HEK293 (cell line): Measurements from ENCODE around the gene NOD2.

Source experiments
- CTCF ChIA-PET: fragments of 350-600 bp; formaldehyde crosslinking; extraction: SDS; loops from one replicate; lab custom pipeline; 2021; ENCODE audit warnings: antibody characterized with exemption; lab: Yijun Ruan, JAX
- POLR2A ChIA-PET: fragments of 300-600 bp; formaldehyde crosslinking; extraction: SDS; loops from one replicate; lab custom pipeline; 2020; ENCODE audit warnings: antibody characterized with exemption, inconsistent platforms; lab: Yijun Ruan, JAX
- H3K27ac ChIP-seq: fragments of 200-500 bp; sonication (Bioruptor generic); 2 replicates; pipeline ENCODE4 v1.5.1; 2014; ENCODE audit warnings: low read depth, low read length, control low read depth, inconsistent platforms; ENCODE audit errors: extremely low read depth
- H3K36me3 ChIP-seq, 2 experiments: fragments of 200-500 bp in 1 of 2; sonication (Bioruptor generic) in 1 of 2; 1 replicate in 1 of 2; 2 replicates in 1 of 2; pipeline ENCODE4 v1.5.1; 2014 to 2017; ENCODE audit warnings: inconsistent platforms in 2 of 2, low read length in 2 of 2; ENCODE audit not compliant: control insufficient read depth in 2 of 2, insufficient read depth in 1 of 2
- H3K4me1 ChIP-seq: fragments of 200-500 bp; sonication (Bioruptor generic); 2 replicates; pipeline ENCODE4 v1.5.1; 2014; ENCODE audit warnings: mild to moderate bottlenecking, low read length, inconsistent platforms; ENCODE audit not compliant: control insufficient read depth, insufficient read depth
- H3K4me3 ChIP-seq: 2 replicates; pipeline ENCODE4 v1.5.1; 2011; ENCODE audit warnings: low read depth, mild to moderate bottlenecking, control low read depth, low read length, moderate library complexity
- H3K9me3 ChIP-seq: fragments of 200-500 bp; sonication (Bioruptor generic); 2 replicates; pipeline ENCODE4 v1.5.1; 2014; ENCODE audit warnings: low read depth, low read length, inconsistent platforms; ENCODE audit not compliant: control insufficient read depth, insufficient read depth
- BCL6B ChIP-seq: fragments of 450-650 bp; formaldehyde crosslinking; IDR thresholded peaks from 2 replicates; pipeline ENCODE4 v1.5.1; 2017; ENCODE audit warnings: missing biosample characterization, missing genetic modification characterization
- IKZF3 ChIP-seq: fragments of 450-650 bp; IDR thresholded peaks from 2 replicates; pipeline ENCODE4 v1.5.0; 2018; ENCODE audit warnings: missing biosample characterization, mild to moderate bottlenecking, missing genetic modification characterization, moderate library complexity
- MYNN ChIP-seq: fragments of 450-650 bp; formaldehyde crosslinking; IDR thresholded peaks from 2 replicates; pipeline ENCODE4 v1.5.1; 2016; ENCODE audit warnings: missing biosample characterization, missing genetic modification characterization, borderline replicate concordance
- MZF1 ChIP-seq: fragments of 450-650 bp; formaldehyde crosslinking; IDR thresholded peaks from 2 replicates; pipeline ENCODE4 v1.5.1; 2017; ENCODE audit warnings: missing biosample characterization, missing genetic modification characterization, borderline replicate concordance
- RBAK ChIP-seq: fragments of 450-650 bp; formaldehyde crosslinking; IDR thresholded peaks from 2 replicates; pipeline ENCODE4 v1.5.1; 2016; ENCODE audit warnings: missing biosample characterization, missing genetic modification characterization
- TRIM28 ChIP-seq: IDR thresholded peaks from 2 replicates; pipeline ENCODE4 v1.6.1; 2011; ENCODE audit warnings: low read length, control low read depth, borderline replicate concordance
- ZBTB17 ChIP-seq: fragments of 450-650 bp; formaldehyde crosslinking; IDR thresholded peaks from 2 replicates; pipeline ENCODE4 v1.5.1; 2016; ENCODE audit warnings: missing biosample characterization, missing genetic modification characterization
- ZFHX2 ChIP-seq: fragments of 450-650 bp; formaldehyde crosslinking; conservative IDR thresholded peaks from 2 replicates; pipeline ENCODE4 v1.5.1; 2016; ENCODE audit warnings: missing biosample characterization, missing genetic modification characterization
- ZFP69B ChIP-seq: fragments of 450-650 bp; formaldehyde crosslinking; IDR thresholded peaks from 2 replicates; pipeline ENCODE4 v1.5.1; 2016; ENCODE audit warnings: missing biosample characterization, missing genetic modification characterization
- ZNF138 ChIP-seq: fragments of 450-650 bp; formaldehyde crosslinking; IDR thresholded peaks from 2 replicates; pipeline ENCODE4 v1.5.1; 2016; ENCODE audit warnings: missing biosample characterization, missing genetic modification characterization, borderline replicate concordance
- ZNF24 ChIP-seq: fragments of 450-650 bp; formaldehyde crosslinking; IDR thresholded peaks from 2 replicates; pipeline ENCODE4 v1.5.1; 2016; ENCODE audit warnings: missing biosample characterization, missing genetic modification characterization
- ZNF335 ChIP-seq: fragments of 450-650 bp; formaldehyde crosslinking; conservative IDR thresholded peaks from 2 replicates; pipeline ENCODE4 v1.5.1; 2016; ENCODE audit warnings: missing biosample characterization, missing genetic modification characterization
- ZNF366 ChIP-seq: fragments of 450-650 bp; formaldehyde crosslinking; conservative IDR thresholded peaks from 2 replicates; pipeline ENCODE4 v1.5.1; 2016; ENCODE audit warnings: missing biosample characterization, missing genetic modification characterization
- ZNF580 ChIP-seq: fragments of 450-650 bp; formaldehyde crosslinking; IDR thresholded peaks from 2 replicates; pipeline ENCODE4 v1.5.1; 2016; ENCODE audit warnings: missing biosample characterization, missing genetic modification characterization
- ZNF664 ChIP-seq: fragments of 450-650 bp; formaldehyde crosslinking; IDR thresholded peaks from 2 replicates; pipeline ENCODE4 v1.5.1; 2016; ENCODE audit warnings: missing biosample characterization, missing genetic modification characterization
- ZNF768 ChIP-seq: fragments of 450-650 bp; formaldehyde crosslinking; IDR thresholded peaks from 2 replicates; pipeline ENCODE4 v1.5.1; 2018; ENCODE audit warnings: missing biosample characterization, mild to moderate bottlenecking, missing genetic modification characterization
- TF ChIP-seq, protein P1 (sequence below): fragments of 450-650 bp; IDR thresholded peaks from 2 replicates; pipeline ENCODE4 v1.5.1; 2018; ENCODE audit warnings: missing biosample characterization, missing genetic modification characterization
- TF ChIP-seq, protein P2 (sequence below): fragments of 450-650 bp; formaldehyde crosslinking; IDR thresholded peaks from 2 replicates; pipeline ENCODE4 v1.5.1; 2016; ENCODE audit warnings: missing biosample characterization, missing genetic modification characterization

The NOD2 gene

GRCh38 chr16:50741225-50741780 is 47.9 kb downstream of the NOD2 start:
- CTCF ChIA-PET, result interaction anchor here (0.6 to 1.1 kb wide), 8 partner anchors 10 to 784 kb away, joined by 3 to 5 read pairs (median 3); no protein-coding TSS in a partner anchor
- Histone ChIP-seq H3K9me3 (no peaks in the 10 kb centered on the region), H3K4me1 (peaks cover 5% of the 10 kb centered on the region), H3K4me3 (peak overlapping the region; percentile 34), H3K36me3 (peaks cover 8 to 9% of the 10 kb centered on the region in 2 experiments; a peak in 2 of 3 replicates)
- TF ChIP-seq ZNF335 (tag by site-specific recombination) (peak; percentile 63; the same call in 1 of the 2 replicates), ZNF664 (tag by site-specific recombination) (peak; percentile 42; the same call in 1 of the 2 replicates), ZNF768 (tag by site-specific recombination) (0 out of 2 replicates have a peak, but pooled peaks have one; percentile 18), ZFP69B (no peak), ZFHX2 (tag by site-specific recombination) (no peak), ZNF580 (tag by site-specific recombination) (peak; percentile 66; the same call in 1 of the 2 replicates), TRIM28 (0 out of 2 replicates have a peak, but pooled peaks have one; percentile 34), ZNF24 (tag by site-specific recombination) (peak; percentile 56; the same call in 1 of the 2 replicates), RBAK (tag by site-specific recombination) (no peak), ZBTB17 (tag by site-specific recombination) (peak; percentile 90), ZNF138 (tag by site-specific recombination) (no peak), MZF1 (tag by site-specific recombination) (0 out of 2 replicates have a peak, but pooled peaks have one; percentile 17), IKZF3 (tag by site-specific recombination) (0 out of 2 replicates have a peak, but pooled peaks have one; percentile 45), BCL6B (tag by site-specific recombination) (no peak), ZNF366 (tag by site-specific recombination) (0 out of 2 replicates have a peak, but pooled peaks have one; percentile 12), MYNN (tag by site-specific recombination) (peak; percentile 66; the same call in 1 of the 2 replicates)
- TF ChIP-seq, protein P1, sequence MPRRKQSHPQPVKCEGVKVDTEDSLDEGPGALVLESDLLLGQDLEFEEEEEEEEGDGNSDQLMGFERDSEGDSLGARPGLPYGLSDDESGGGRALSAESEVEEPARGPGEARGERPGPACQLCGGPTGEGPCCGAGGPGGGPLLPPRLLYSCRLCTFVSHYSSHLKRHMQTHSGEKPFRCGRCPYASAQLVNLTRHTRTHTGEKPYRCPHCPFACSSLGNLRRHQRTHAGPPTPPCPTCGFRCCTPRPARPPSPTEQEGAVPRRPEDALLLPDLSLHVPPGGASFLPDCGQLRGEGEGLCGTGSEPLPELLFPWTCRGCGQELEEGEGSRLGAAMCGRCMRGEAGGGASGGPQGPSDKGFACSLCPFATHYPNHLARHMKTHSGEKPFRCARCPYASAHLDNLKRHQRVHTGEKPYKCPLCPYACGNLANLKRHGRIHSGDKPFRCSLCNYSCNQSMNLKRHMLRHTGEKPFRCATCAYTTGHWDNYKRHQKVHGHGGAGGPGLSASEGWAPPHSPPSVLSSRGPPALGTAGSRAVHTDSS, result peak; percentile 21; the same call in 1 of the 2 replicates
- TF ChIP-seq, protein P2, sequence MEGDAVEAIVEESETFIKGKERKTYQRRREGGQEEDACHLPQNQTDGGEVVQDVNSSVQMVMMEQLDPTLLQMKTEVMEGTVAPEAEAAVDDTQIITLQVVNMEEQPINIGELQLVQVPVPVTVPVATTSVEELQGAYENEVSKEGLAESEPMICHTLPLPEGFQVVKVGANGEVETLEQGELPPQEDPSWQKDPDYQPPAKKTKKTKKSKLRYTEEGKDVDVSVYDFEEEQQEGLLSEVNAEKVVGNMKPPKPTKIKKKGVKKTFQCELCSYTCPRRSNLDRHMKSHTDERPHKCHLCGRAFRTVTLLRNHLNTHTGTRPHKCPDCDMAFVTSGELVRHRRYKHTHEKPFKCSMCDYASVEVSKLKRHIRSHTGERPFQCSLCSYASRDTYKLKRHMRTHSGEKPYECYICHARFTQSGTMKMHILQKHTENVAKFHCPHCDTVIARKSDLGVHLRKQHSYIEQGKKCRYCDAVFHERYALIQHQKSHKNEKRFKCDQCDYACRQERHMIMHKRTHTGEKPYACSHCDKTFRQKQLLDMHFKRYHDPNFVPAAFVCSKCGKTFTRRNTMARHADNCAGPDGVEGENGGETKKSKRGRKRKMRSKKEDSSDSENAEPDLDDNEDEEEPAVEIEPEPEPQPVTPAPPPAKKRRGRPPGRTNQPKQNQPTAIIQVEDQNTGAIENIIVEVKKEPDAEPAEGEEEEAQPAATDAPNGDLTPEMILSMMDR (tag by site-specific recombination), result peak; percentile 12; the same call in 1 of the 2 replicates
- TF ChIP-seq, all 188 proteins: peak for 13
- no peak overlapping the region for H3K27ac ChIP-seq
- POLR2A ChIA-PET, result interaction anchor here (1.2 kb wide), 1 partner anchor 12 kb away, joined by 5 read pairs; no protein-coding TSS in a partner anchor
